ENCODE results near the gene TMEM132D.

DNA sequence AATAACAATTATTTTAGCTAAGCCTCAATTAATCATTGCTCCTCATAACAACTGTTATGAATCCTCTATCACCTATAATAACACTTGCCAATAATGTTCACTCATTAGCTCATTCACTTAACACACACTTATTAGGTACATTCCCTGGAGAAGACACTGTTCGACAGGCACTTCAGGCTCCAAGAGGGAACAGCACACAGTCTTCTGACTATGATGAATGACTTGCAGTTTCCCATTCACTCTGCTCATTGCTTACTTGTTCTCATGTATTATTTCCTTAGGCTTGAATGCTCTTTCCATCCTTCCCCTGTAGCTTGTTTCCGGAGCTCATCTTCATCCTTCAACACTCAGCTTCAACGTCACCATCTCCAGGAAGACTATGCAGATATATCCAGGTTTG, 437.3 kb downstream of the TMEM132D start:
- TF ChIP-seq NR2F2 (IDR thresholded peaks at IDR 0.05) (no peak), EGR1 (IDR thresholded peaks at IDR 0.05; ENCODE audit: low read depth in 2 of 2) (no peak), REST (IDR thresholded peaks at IDR 0.05) (no peak), JUND (IDR thresholded peaks at IDR 0.05) (no peak), TAF1 (conservative IDR thresholded peaks at IDR 0.05) (no peak)
- TF ChIP-seq, protein P1, sequence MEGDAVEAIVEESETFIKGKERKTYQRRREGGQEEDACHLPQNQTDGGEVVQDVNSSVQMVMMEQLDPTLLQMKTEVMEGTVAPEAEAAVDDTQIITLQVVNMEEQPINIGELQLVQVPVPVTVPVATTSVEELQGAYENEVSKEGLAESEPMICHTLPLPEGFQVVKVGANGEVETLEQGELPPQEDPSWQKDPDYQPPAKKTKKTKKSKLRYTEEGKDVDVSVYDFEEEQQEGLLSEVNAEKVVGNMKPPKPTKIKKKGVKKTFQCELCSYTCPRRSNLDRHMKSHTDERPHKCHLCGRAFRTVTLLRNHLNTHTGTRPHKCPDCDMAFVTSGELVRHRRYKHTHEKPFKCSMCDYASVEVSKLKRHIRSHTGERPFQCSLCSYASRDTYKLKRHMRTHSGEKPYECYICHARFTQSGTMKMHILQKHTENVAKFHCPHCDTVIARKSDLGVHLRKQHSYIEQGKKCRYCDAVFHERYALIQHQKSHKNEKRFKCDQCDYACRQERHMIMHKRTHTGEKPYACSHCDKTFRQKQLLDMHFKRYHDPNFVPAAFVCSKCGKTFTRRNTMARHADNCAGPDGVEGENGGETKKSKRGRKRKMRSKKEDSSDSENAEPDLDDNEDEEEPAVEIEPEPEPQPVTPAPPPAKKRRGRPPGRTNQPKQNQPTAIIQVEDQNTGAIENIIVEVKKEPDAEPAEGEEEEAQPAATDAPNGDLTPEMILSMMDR (IDR thresholded peaks at IDR 0.05; ENCODE audit: low read depth, low read length, missing input control), result no peak

All from liver (tissue), 3 donors.